GM23338 (cell line): ENCODE data around the gene KRTCAP3.

Source experiments
- EZH2 ChIP-seq: fragments of 200-600 bp; sonication (generic); IDR thresholded peaks from one replicate; pipeline ENCODE4 v1.8.0; 2017; ENCODE audit warnings: antibody characterized with exemption, mild to moderate bottlenecking, low read depth; ENCODE audit not compliant: unreplicated experiment
- POLR2AphosphoS5 ChIP-seq: IDR thresholded peaks from 2 replicates; pipeline ENCODE4 v1.6.1; 2016; ENCODE audit warnings: antibody characterized with exemption, low read depth
- TF ChIP-seq, protein P1 (sequence below), 2 experiments: fragments of 200-600 bp in 1 of 2; sonication (generic) in 1 of 2; conservative IDR thresholded peaks; 2 replicates each; pipeline versions ENCODE4 v1.5.1 to v1.6.1; 2016 to 2017; ENCODE audit warnings: antibody characterized with exemption in 2 of 2, low read depth in 2 of 2, mild to moderate bottlenecking in 2 of 2, moderate library complexity in 1 of 2
- TF ChIP-seq, protein P2 (sequence below): IDR thresholded peaks from one replicate; pipeline ENCODE4 v1.6.1; 2018; ENCODE audit warnings: antibody characterized with exemption; ENCODE audit not compliant: unreplicated experiment

DNA sequence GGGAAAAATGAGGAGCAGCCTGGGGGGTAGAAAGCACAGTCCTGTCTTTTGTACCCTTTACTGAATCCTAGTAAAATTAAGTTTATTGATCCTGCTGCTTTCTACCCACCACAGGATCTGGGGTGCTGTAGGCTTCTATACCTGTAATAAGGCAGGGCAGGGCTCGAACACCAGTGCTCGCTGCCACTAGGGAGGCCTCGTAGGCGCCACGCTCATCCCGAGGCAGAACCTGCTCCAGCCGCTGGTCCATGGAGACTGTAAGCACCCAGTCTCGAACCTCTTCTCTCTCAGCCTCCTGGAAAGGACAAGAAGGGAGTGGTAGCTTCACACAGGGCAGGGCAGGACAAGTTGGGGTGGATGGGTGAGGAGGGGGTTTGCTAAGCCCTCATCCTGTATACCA, 3.0 kb downstream of the KRTCAP3 start:
- TF ChIP-seq EZH2 (no peak), POLR2AphosphoS5 (no peak)
- TF ChIP-seq, protein P1, sequence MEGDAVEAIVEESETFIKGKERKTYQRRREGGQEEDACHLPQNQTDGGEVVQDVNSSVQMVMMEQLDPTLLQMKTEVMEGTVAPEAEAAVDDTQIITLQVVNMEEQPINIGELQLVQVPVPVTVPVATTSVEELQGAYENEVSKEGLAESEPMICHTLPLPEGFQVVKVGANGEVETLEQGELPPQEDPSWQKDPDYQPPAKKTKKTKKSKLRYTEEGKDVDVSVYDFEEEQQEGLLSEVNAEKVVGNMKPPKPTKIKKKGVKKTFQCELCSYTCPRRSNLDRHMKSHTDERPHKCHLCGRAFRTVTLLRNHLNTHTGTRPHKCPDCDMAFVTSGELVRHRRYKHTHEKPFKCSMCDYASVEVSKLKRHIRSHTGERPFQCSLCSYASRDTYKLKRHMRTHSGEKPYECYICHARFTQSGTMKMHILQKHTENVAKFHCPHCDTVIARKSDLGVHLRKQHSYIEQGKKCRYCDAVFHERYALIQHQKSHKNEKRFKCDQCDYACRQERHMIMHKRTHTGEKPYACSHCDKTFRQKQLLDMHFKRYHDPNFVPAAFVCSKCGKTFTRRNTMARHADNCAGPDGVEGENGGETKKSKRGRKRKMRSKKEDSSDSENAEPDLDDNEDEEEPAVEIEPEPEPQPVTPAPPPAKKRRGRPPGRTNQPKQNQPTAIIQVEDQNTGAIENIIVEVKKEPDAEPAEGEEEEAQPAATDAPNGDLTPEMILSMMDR (conservative IDR thresholded peaks at IDR 0.05; ENCODE audit: low read depth in 2 of 2), result no peak
- TF ChIP-seq, protein P2, sequence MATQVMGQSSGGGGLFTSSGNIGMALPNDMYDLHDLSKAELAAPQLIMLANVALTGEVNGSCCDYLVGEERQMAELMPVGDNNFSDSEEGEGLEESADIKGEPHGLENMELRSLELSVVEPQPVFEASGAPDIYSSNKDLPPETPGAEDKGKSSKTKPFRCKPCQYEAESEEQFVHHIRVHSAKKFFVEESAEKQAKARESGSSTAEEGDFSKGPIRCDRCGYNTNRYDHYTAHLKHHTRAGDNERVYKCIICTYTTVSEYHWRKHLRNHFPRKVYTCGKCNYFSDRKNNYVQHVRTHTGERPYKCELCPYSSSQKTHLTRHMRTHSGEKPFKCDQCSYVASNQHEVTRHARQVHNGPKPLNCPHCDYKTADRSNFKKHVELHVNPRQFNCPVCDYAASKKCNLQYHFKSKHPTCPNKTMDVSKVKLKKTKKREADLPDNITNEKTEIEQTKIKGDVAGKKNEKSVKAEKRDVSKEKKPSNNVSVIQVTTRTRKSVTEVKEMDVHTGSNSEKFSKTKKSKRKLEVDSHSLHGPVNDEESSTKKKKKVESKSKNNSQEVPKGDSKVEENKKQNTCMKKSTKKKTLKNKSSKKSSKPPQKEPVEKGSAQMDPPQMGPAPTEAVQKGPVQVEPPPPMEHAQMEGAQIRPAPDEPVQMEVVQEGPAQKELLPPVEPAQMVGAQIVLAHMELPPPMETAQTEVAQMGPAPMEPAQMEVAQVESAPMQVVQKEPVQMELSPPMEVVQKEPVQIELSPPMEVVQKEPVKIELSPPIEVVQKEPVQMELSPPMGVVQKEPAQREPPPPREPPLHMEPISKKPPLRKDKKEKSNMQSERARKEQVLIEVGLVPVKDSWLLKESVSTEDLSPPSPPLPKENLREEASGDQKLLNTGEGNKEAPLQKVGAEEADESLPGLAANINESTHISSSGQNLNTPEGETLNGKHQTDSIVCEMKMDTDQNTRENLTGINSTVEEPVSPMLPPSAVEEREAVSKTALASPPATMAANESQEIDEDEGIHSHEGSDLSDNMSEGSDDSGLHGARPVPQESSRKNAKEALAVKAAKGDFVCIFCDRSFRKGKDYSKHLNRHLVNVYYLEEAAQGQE, result no peak
